Omental fat pad (tissue), 4 donors: ENCODE data around the gene ROS1. TPM values are rescaled to one million over a fixed set of nuclear protein-coding genes. Genes with fewer than 3 reads are reported as not detected.

Experiments
- ATAC-seq: fragments of 150-250 bp; one replicate; pipeline ENCODE4 v1.9.1; 2016; ENCODE audit warnings: mild to moderate bottlenecking, moderate library complexity; ENCODE audit not compliant: low FRiP score
- DNase-seq: peaks from one replicate; pipeline ENCODE4 v3.0.0-alpha.2; 2019; ENCODE audit warnings: low spot score
- CTCF ChIP-seq, 3 donors: fragments of 450-650 bp; IDR thresholded peaks; one replicate each; pipeline ENCODE4 v1.5.1; 2016 to 2017; ENCODE audit warnings: antibody characterized with exemption in 3 of 3, mild to moderate bottlenecking in 3 of 3, moderate library complexity in 2 of 3
- total RNA-seq, 4 donors: library from RNA; depleted of rRNA; stranded (reverse); fragments of >200 nt; gene quantifications; one replicate each; pipeline ENCODE4 v1.1.0, GENCODE V29; 2016

The ROS1 gene
- total RNA-seq, 4 donors from 2014 or later: not detected

GRCh38 chr6:117371492-117371891, 54.2 kb downstream of the ROS1 start:
- DNase-seq: no peak
- no peak for ATAC-seq
- TF ChIP-seq CTCF (IDR thresholded peaks at IDR 0.05): no peak

GRCh38 chr6:117359581-117359980, 66.2 kb downstream of the ROS1 start:
- TF ChIP-seq CTCF (IDR thresholded peaks at IDR 0.05): no peak
- ATAC-seq: no peak
- no peak for DNase-seq

- DNase-seq (no peak), ATAC-seq (no peak)
- TF ChIP-seq CTCF (IDR thresholded peaks at IDR 0.05): no peak
Measured at GRCh38 chr6:117354671-117355070, 71.1 kb downstream of the ROS1 start.

GRCh38 chr6:117352466-117353081, 73.2 kb downstream of the ROS1 start:
- ATAC-seq: no peak
- TF ChIP-seq CTCF (IDR thresholded peaks at IDR 0.05): no peak
- no peak for DNase-seq

GRCh38 chr6:117351521-117351920, 74.2 kb downstream of the ROS1 start:
- no peak for ATAC-seq
- TF ChIP-seq CTCF (IDR thresholded peaks at IDR 0.05): no peak
- no peak for DNase-seq

- no peak for TF ChIP-seq CTCF (IDR thresholded peaks at IDR 0.05)
- ATAC-seq: no peak
- no peak for DNase-seq
Measured at GRCh38 chr6:117346142-117346930, 79.4 kb downstream of the ROS1 start.

GRCh38 chr6:117345292-117345610, 80.5 kb downstream of the ROS1 start:
- no peak for TF ChIP-seq CTCF (IDR thresholded peaks at IDR 0.05)
- ATAC-seq (no peak), DNase-seq (no peak)
